Esophagus squamous epithelium (tissue), 5 donors: ENCODE results near the gene LRRC4C. TPM values are rescaled to one million over a fixed set of nuclear protein-coding genes. Genes with fewer than 3 reads are reported as not detected.

Experiments used
- DNase-seq: peaks from one replicate; lab custom pipeline; 2025; lab: John Stamatoyannopoulos, UW
- H3K27ac ChIP-seq, 4 donors: fragments of 200-600 bp; sonication (generic); one replicate each; pipeline ENCODE4 v1.5.1; 2016 to 2019; ENCODE audit warnings: mild to moderate bottlenecking in 1 of 4
- H3K27me3 ChIP-seq, 4 donors: fragments of 200-600 bp; sonication (generic); 1 replicate in 3 of 4; 2 replicates in 1 of 4; pipeline versions ENCODE4 v1.5.1 to v1.6.0; 2017 to 2021; ENCODE audit warnings: antibody characterized with exemption in 1 of 4
- H3K36me3 ChIP-seq, 3 donors: fragments of 200-600 bp; sonication (generic); one replicate each; pipeline ENCODE4 v1.5.1; 2016 to 2019
- H3K4me1 ChIP-seq, 3 donors: fragments of 200-600 bp; sonication (generic); one replicate each; pipeline ENCODE4 v1.5.1; 2017 to 2019
- H3K4me3 ChIP-seq, 4 donors: fragments of 200-600 bp; sonication (generic); 1 replicate in 3 of 4; 2 replicates in 1 of 4; pipeline ENCODE4 v1.5.1; 2016 to 2019; ENCODE audit warnings: mild to moderate bottlenecking in 2 of 4, moderate library complexity in 1 of 4
- H3K9me3 ChIP-seq, 3 donors: fragments of 200-600 bp; sonication (generic); one replicate each; pipeline ENCODE4 v1.5.1; 2016 to 2019
- CTCF ChIP-seq, 6 experiments: fragments of 450-650 bp in 4 of 6; fragments of 200-600 bp in 2 of 6; sonication (generic) in 2 of 6; IDR thresholded peaks; one replicate each; pipeline ENCODE4 v1.5.1; 2016 to 2019; ENCODE audit warnings: antibody characterized with exemption in 6 of 6, mild to moderate bottlenecking in 4 of 6, moderate library complexity in 4 of 6
- POLR2A ChIP-seq, 4 donors: fragments of 450-650 bp; IDR thresholded peaks; one replicate each; pipeline ENCODE4 v1.6.1; 2017; ENCODE audit warnings: antibody characterized with exemption in 4 of 4, mild to moderate bottlenecking in 4 of 4, moderate library complexity in 3 of 4
- WGBS, 2 donors: methylation state at CpG; one replicate each; pipeline ENCODE4 v1.1.5; 2018; 5-methylcytosine and 5-hydroxymethylcytosine counted together
- intact Hi-C: fragments of 100-400 bp; cut with DNase I; formaldehyde crosslinking; loops from one replicate; pipeline ENCODE4 v1.15.0; 2022
- total RNA-seq, 4 donors: library from RNA; depleted of rRNA; stranded (reverse); fragments of >200 nt; gene quantifications; one replicate each; pipeline ENCODE4 v1.1.0, GENCODE V29; 2016
- donor health status: DM: yes; HTN: yes; CAD: no.

LRRC4C gene
- total RNA-seq, 4 donors from 2014 or later, result 0.09 to 0.38 (median 0.30) TPM; not detected in 1

- no peaks in the 10 kb centered on the region for H3K27me3 ChIP-seq
- TF ChIP-seq CTCF (IDR thresholded peaks at IDR 0.05) (no peak), POLR2A (IDR thresholded peaks at IDR 0.05) (no peak)
- no peak overlapping the region for H3K4me3 ChIP-seq
- H3K9me3 ChIP-seq, result no peaks in the 10 kb centered on the region
- no peak overlapping the region for H3K27ac ChIP-seq
- intact Hi-C loops, result no loop called here
- H3K36me3 ChIP-seq, result no peaks in the 10 kb centered on the region
- no peaks in the 10 kb centered on the region for H3K4me1 ChIP-seq
- DNase-seq, result no peak
- 52 to 63% methylated on average over 2 of the region's 2 CpGs for WGBS, 2 donors
Measured at GRCh38 chr11:41010361-41011050, 448.9 kb downstream of the LRRC4C start.

GRCh38 chr11:41005986-41006385 lies 453.5 kb downstream of the LRRC4C start:
- TF ChIP-seq CTCF (IDR thresholded peaks at IDR 0.05) (no peak), POLR2A (IDR thresholded peaks at IDR 0.05) (no peak)
- Histone ChIP-seq H3K27ac (no peak overlapping the region), H3K36me3 (no peaks in the 10 kb centered on the region), H3K4me1 (no peaks in the 10 kb centered on the region), H3K27me3 (no peaks in the 10 kb centered on the region), H3K4me3 (no peak overlapping the region), H3K9me3 (no peaks in the 10 kb centered on the region)
- intact Hi-C loops, result no loop called here
- no peak for DNase-seq

GRCh38 chr11:41003339-41004282 lies 455.8 kb downstream of the LRRC4C start:
- H3K36me3 ChIP-seq, result no peaks in the 10 kb centered on the region
- no peak overlapping the region for H3K27ac ChIP-seq
- TF ChIP-seq POLR2A (IDR thresholded peaks at IDR 0.05), result no peak
- TF ChIP-seq CTCF (IDR thresholded peaks at IDR 0.05), result no peak
- H3K9me3 ChIP-seq, result no peaks in the 10 kb centered on the region
- H3K4me1 ChIP-seq, result no peaks in the 10 kb centered on the region
- no peak overlapping the region for H3K4me3 ChIP-seq
- no peaks in the 10 kb centered on the region for H3K27me3 ChIP-seq
- WGBS, 2 donors, result 59 to 64% methylated on average over 4 of the region's 4 CpGs
- intact Hi-C loops, result no loop called here
- no peak for DNase-seq

GRCh38 chr11:40998920-40999319 lies 460.5 kb downstream of the LRRC4C start:
- no peak for TF ChIP-seq CTCF (IDR thresholded peaks at IDR 0.05)
- 58 to 66% methylated on average over 5 of the region's 5 CpGs for WGBS, 2 donors
- DNase-seq, result no peak

More at GRCh38 chr11:40998920-40999319, 460.5 kb downstream of the LRRC4C start:
- H3K4me1 ChIP-seq, result no peaks in the 10 kb centered on the region
- H3K27ac ChIP-seq, result no peak overlapping the region
- H3K4me3 ChIP-seq, result no peak overlapping the region
- H3K9me3 ChIP-seq, result no peaks in the 10 kb centered on the region
- no peaks in the 10 kb centered on the region for H3K36me3 ChIP-seq
- intact Hi-C loops, result no loop called here
- no peaks in the 10 kb centered on the region for H3K27me3 ChIP-seq
